A673 (cell line): ENCODE results near the gene BTG2. TPM values are rescaled to one million over a fixed set of nuclear protein-coding genes. Genes with fewer than 3 reads are reported as not detected.

ENCODE experiments used
- BruUV-seq: library from RNA; stranded (reverse); fragments of 400-500 nt; replicated peaks from 2 replicates; lab custom pipeline; 2021; lab: Mats Ljungman, UMichigan
- CTCF ChIA-PET: fragments of 300-600 bp; sonication (Branson Sonifier 250); formaldehyde crosslinking; loops from one replicate; lab custom pipeline; 2022; ENCODE audit warnings: antibody characterized with exemption; lab: Charles Lee
- POLR2A ChIA-PET: fragments of 300-600 bp; sonication (Branson Sonifier 250); formaldehyde crosslinking; loops from one replicate; lab custom pipeline; 2022; ENCODE audit warnings: antibody characterized with exemption; ENCODE audit not compliant: low non-redundant PET; lab: Charles Lee
- DNase-seq: peaks from one replicate; pipeline ENCODE4 v3.0.0-alpha.2; 2015; ENCODE audit warnings: low spot score
- H3K27ac ChIP-seq: fragments of 200-600 bp; sonication (generic); 2 replicates; pipeline ENCODE4 v1.5.1; 2016; ENCODE audit warnings: mixed run types, low read depth, mild to moderate bottlenecking, mixed read lengths, antibody characterized with exemption, low read length; ENCODE audit not compliant: poor library complexity, severe bottlenecking
- H3K27me3 ChIP-seq: fragments of 200-600 bp; sonication (generic); replicated peaks from 2 replicates; pipeline ENCODE4 v1.6.1; 2017; ENCODE audit warnings: mixed run types, low read depth, mild to moderate bottlenecking, mixed read lengths, antibody characterized with exemption, low read length; ENCODE audit not compliant: insufficient read depth, poor library complexity
- H3K36me3 ChIP-seq: fragments of 200-600 bp; sonication (generic); 2 replicates; pipeline ENCODE4 v1.6.1; 2016; ENCODE audit warnings: mixed run types, mild to moderate bottlenecking, mixed read lengths, antibody characterized with exemption, low read length; ENCODE audit not compliant: insufficient read depth, poor library complexity, severe bottlenecking
- H3K4me1 ChIP-seq: fragments of 200-600 bp; sonication (generic); 2 replicates; pipeline ENCODE4 v1.6.1; 2017; ENCODE audit warnings: mixed run types, mild to moderate bottlenecking, mixed read lengths, antibody characterized with exemption, low read length; ENCODE audit not compliant: insufficient read depth, poor library complexity, severe bottlenecking
- H3K4me3 ChIP-seq: fragments of 200-600 bp; sonication (generic); 2 replicates; pipeline ENCODE4 v1.5.1; 2016; ENCODE audit warnings: low read depth, mixed run types, mild to moderate bottlenecking, mixed read lengths, low read length; ENCODE audit not compliant: poor library complexity, severe bottlenecking
- H3K9me3 ChIP-seq: fragments of 200-600 bp; sonication (generic); 2 replicates; pipeline ENCODE4 v1.6.1; 2016; ENCODE audit warnings: mixed run types, low read depth, mild to moderate bottlenecking, mixed read lengths, antibody characterized with exemption, low read length; ENCODE audit not compliant: poor library complexity, severe bottlenecking
- CTCF ChIP-seq: fragments of 300-800, 200-600 bp; sonication (generic); conservative IDR thresholded peaks from 2 replicates; pipeline ENCODE4 v1.5.1; 2017; ENCODE audit warnings: low read depth, mild to moderate bottlenecking, antibody characterized with exemption, low read length, moderate library complexity, mixed read lengths
- EZH2 ChIP-seq: fragments of 200-600 bp; sonication (generic); IDR thresholded peaks from 2 replicates; pipeline ENCODE4 v1.6.1; 2017; ENCODE audit warnings: borderline replicate concordance, low read depth, mild to moderate bottlenecking, mixed read lengths, antibody characterized with exemption, low read length; ENCODE audit not compliant: poor library complexity, severe bottlenecking
- intact Hi-C: fragments of 100-400 bp; cut with micrococcal nuclease; formaldehyde crosslinking; loops from one replicate; pipeline ENCODE4 v1.10.0; 2022; ENCODE audit not compliant: unreplicated experiment
- total RNA-seq: library from RNA; stranded (reverse); gene quantifications from 2 replicates; pipeline ENCODE4 v1.2.3, GENCODE V29; 2021

The BTG2 gene
- total RNA-seq, 1 experiment from 2014 or later = 9.3 TPM

GRCh38 chr1:203267912-203268311, 37.4 kb upstream of the BTG2 start:
- Histone ChIP-seq H3K4me1 (peaks cover 21% of the 10 kb centered on the region), H3K4me3 (peak overlapping the region; percentile 52), H3K36me3 (no peaks in the 10 kb centered on the region), H3K27me3 (no peaks in the 10 kb centered on the region), H3K9me3 (no peaks in the 10 kb centered on the region), H3K27ac (no peak overlapping the region)
- no peak for DNase-seq
- CTCF ChIA-PET = interaction anchor here (0.6 to 4.8 kb wide), 26 partner anchors 10 to 428 kb away, joined by 3 to 52 read pairs (median 5); partner anchors contain the start of gene PPFIA4
- no TSS peak for BruUV-seq
- POLR2A ChIA-PET = no interaction called here
- TF ChIP-seq EZH2 (no peak), CTCF (no peak)
- intact Hi-C loops = loop anchor here (2.0 kb wide), 2 partner anchors 229 to 237 kb away; no protein-coding TSS in a partner anchor

GRCh38 chr1:203268901-203269653, 36.2 kb upstream of the BTG2 start:
- CTCF ChIA-PET = interaction anchor here (0.6 to 4.8 kb wide), 8 partner anchors 59 to 240 kb away, joined by 3 to 52 read pairs (median 3); partner anchors contain the start of gene ADORA1
- Histone ChIP-seq H3K4me1 (peaks cover 31% of the 10 kb centered on the region), H3K36me3 (no peaks in the 10 kb centered on the region), H3K27me3 (no peaks in the 10 kb centered on the region), H3K9me3 (no peaks in the 10 kb centered on the region), H3K27ac (no peak overlapping the region), H3K4me3 (no peak overlapping the region)
- POLR2A ChIA-PET = no interaction called here
- intact Hi-C loops = loop anchor here (2.0 kb wide), 2 partner anchors 230 to 238 kb away; no protein-coding TSS in a partner anchor
- no TSS peak for BruUV-seq
- TF ChIP-seq CTCF (peak; percentile 89), EZH2 (no peak)
- DNase-seq = peak; percentile 86

- no peaks in the 10 kb centered on the region for H3K36me3 ChIP-seq
- TF ChIP-seq EZH2 (no peak), CTCF (no peak)
- H3K4me1 ChIP-seq = peaks cover 31% of the 10 kb centered on the region
- BruUV-seq = no TSS peak
- H3K27ac ChIP-seq = no peak overlapping the region
- no peaks in the 10 kb centered on the region for H3K9me3 ChIP-seq
- ChIA-PET CTCF (interaction anchor here (0.6 to 4.8 kb wide), 7 partner anchors 58 to 241 kb away, joined by 3 to 52 read pairs (median 3); no protein-coding TSS in a partner anchor), POLR2A (no interaction called here)
- H3K27me3 ChIP-seq = no peaks in the 10 kb centered on the region
- intact Hi-C loops = loop anchor here (2.0 to 5.0 kb wide), 3 partner anchors 231 to 433 kb away; no protein-coding TSS in a partner anchor
- no peak for DNase-seq
- no peak overlapping the region for H3K4me3 ChIP-seq
Observed at GRCh38 chr1:203269654-203270020, 35.7 kb upstream of the BTG2 start.
